ENCODE data around the gene TLE1. TPM values are rescaled to one million over a fixed set of nuclear protein-coding genes. Genes with fewer than 3 reads are reported as not detected.

The TLE1 gene
- total and polyA plus RNA-seq, 2 donors: 7.0 to 24.1 TPM

DNA sequence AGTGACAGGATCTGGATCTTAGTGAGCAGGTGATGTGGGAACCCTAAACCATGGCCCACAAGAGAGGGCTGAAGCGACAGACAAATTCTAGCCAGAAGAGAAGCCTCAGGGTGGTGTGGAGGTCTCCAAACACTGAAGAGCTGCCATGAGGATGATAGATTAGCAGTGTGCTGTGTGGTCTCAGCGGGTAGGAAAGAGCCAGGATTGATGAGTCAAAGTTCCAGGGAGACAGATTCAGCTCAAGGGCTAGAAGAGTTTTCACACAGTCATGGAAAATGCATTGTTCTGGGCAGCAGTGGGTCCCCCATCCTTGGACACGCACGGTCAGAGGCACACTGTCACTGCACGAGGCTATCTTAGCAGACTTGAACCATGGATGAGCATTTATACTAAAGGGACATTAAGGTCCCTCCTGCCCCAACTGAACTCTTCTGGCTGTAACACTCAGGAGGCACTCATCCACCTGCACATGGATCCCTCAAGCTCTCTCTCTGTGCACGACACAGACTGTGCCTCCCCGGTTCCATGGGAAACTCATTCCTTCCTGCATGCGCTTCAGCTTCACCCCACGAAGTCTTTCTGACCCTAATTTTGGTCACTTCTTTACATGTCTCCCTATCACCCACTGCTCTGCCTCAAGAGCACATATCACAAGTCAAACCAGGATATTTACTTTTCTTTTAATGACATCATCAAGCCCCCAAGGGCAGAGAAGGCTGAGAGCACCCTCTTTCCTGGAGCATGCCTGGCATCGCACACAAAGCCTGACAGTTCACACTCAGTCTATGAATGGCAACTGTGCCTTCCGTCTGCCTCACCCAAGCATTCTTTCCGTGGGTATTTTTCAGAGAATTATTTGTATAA lies 84.8 kb downstream of the TLE1 start:
- H3K36me3 ChIP-seq (ENCODE audit: control insufficient read depth in 2 of 2, insufficient read depth in 2 of 2, low read length in 1 of 2): no peaks in the 10 kb centered on the region
- DNase-seq (ENCODE audit: low read depth in 6 of 9, low spot score in 9 of 9): no peak
- H3K27ac ChIP-seq (ENCODE audit: low read depth in 1 of 2, low read length in 1 of 2): no peak overlapping the region
- WGBS: 97% methylated on average over 12 of the region's 12 CpGs
- no peaks in the 10 kb centered on the region for H3K27me3 ChIP-seq (ENCODE audit: control insufficient read depth in 2 of 2, insufficient read depth in 1 of 2, low read length in 1 of 2)
- no peaks in the 10 kb centered on the region for H3K9me3 ChIP-seq (ENCODE audit: control insufficient read depth in 2 of 2, insufficient read depth in 1 of 2, low read length in 1 of 2)
- no peak overlapping the region for H3K4me3 ChIP-seq (ENCODE audit: low read length in 2 of 2)
- H3K4me1 ChIP-seq (ENCODE audit: control insufficient read depth in 2 of 2, insufficient read depth in 2 of 2, low read length in 2 of 2): peaks cover 0 to under 1% of the 10 kb centered on the region in 2 donors

GRCh38 chr9:81602887-81603680 lies 86.3 kb downstream of the TLE1 start:
- Histone ChIP-seq H3K4me1 (ENCODE audit: control insufficient read depth in 2 of 2, insufficient read depth in 2 of 2, low read length in 2 of 2) (peaks cover 0 to 12% of the 10 kb centered on the region in 2 donors), H3K27ac (ENCODE audit: low read depth in 1 of 2, low read length in 1 of 2) (no peak overlapping the region), H3K4me3 (ENCODE audit: low read length in 2 of 2) (no peak overlapping the region), H3K36me3 (ENCODE audit: control insufficient read depth in 2 of 2, insufficient read depth in 2 of 2, low read length in 1 of 2) (no peaks in the 10 kb centered on the region), H3K9me3 (ENCODE audit: control insufficient read depth in 2 of 2, insufficient read depth in 1 of 2, low read length in 1 of 2) (no peaks in the 10 kb centered on the region), H3K27me3 (ENCODE audit: control insufficient read depth in 2 of 2, insufficient read depth in 1 of 2, low read length in 1 of 2) (no peaks in the 10 kb centered on the region)
- 98% methylated on average over 6 of the region's 6 CpGs for WGBS
- DNase-seq (ENCODE audit: low read depth in 6 of 9, low spot score in 9 of 9): no peak

- Histone ChIP-seq H3K4me3 (ENCODE audit: low read length in 2 of 2) (no peak overlapping the region), H3K4me1 (ENCODE audit: control insufficient read depth in 2 of 2, insufficient read depth in 2 of 2, low read length in 2 of 2) (peaks cover 9 to 24% of the 10 kb centered on the region in 2 donors), H3K36me3 (ENCODE audit: control insufficient read depth in 2 of 2, insufficient read depth in 2 of 2, low read length in 1 of 2) (no peaks in the 10 kb centered on the region), H3K27me3 (ENCODE audit: control insufficient read depth in 2 of 2, insufficient read depth in 1 of 2, low read length in 1 of 2) (no peaks in the 10 kb centered on the region), H3K27ac (ENCODE audit: low read depth in 1 of 2, low read length in 1 of 2) (no peak overlapping the region), H3K9me3 (ENCODE audit: control insufficient read depth in 2 of 2, insufficient read depth in 1 of 2, low read length in 1 of 2) (no peaks in the 10 kb centered on the region)
- DNase-seq (ENCODE audit: low read depth in 6 of 9, low spot score in 9 of 9): no peak
- 96% methylated on average over 15 of the region's 15 CpGs for WGBS
Observed at GRCh38 chr9:81601639-81602623, 87.4 kb downstream of the TLE1 start.

GRCh38 chr9:81600631-81601030 lies 88.7 kb downstream of the TLE1 start:
- 98% methylated on average over 4 of the region's 4 CpGs for WGBS

DNA sequence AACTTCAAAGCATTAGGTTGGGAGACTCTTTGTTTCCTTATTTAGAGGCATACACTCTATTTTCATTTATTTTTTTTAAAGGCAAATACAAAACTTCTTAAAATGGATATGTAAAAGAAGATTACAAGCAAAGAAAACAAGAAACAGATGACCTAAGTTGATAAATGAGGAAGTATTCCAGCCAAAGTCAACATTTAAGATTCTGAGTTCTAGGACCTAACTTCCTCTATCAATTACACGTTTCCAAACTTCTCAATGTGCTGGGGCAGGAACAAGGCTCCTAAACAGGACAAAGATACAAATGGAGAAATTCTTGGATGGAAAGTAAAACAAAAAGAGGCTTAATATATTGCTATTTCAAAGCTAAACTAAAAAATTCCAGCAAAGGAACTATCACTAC lies 89.5 kb downstream of the TLE1 start:
- H3K4me1 ChIP-seq (ENCODE audit: control insufficient read depth in 2 of 2, insufficient read depth in 2 of 2, low read length in 2 of 2): peaks cover 21 to 36% of the 10 kb centered on the region in 2 donors
- WGBS: 46% methylated on average over 1 of the region's 1 CpG
- DNase-seq (ENCODE audit: low read depth in 6 of 9, low spot score in 9 of 9): no peak
- H3K4me3 ChIP-seq (ENCODE audit: low read length in 2 of 2): no peak overlapping the region
- H3K9me3 ChIP-seq (ENCODE audit: control insufficient read depth in 2 of 2, insufficient read depth in 1 of 2, low read length in 1 of 2): no peaks in the 10 kb centered on the region
- no peaks in the 10 kb centered on the region for H3K36me3 ChIP-seq (ENCODE audit: control insufficient read depth in 2 of 2, insufficient read depth in 2 of 2, low read length in 1 of 2)
- no peak overlapping the region for H3K27ac ChIP-seq (ENCODE audit: low read depth in 1 of 2, low read length in 1 of 2)
- H3K27me3 ChIP-seq (ENCODE audit: control insufficient read depth in 2 of 2, insufficient read depth in 1 of 2, low read length in 1 of 2): no peaks in the 10 kb centered on the region

More at GRCh38 chr9:81600631-81601030, 88.7 kb downstream of the TLE1 start:
- no peak for DNase-seq (ENCODE audit: low read depth in 6 of 9, low spot score in 9 of 9)
- H3K27me3 ChIP-seq (ENCODE audit: control insufficient read depth in 2 of 2, insufficient read depth in 1 of 2, low read length in 1 of 2): no peaks in the 10 kb centered on the region
- H3K27ac ChIP-seq (ENCODE audit: low read depth in 1 of 2, low read length in 1 of 2): no peak overlapping the region
- no peak overlapping the region for H3K4me3 ChIP-seq (ENCODE audit: low read length in 2 of 2)
- H3K36me3 ChIP-seq (ENCODE audit: control insufficient read depth in 2 of 2, insufficient read depth in 2 of 2, low read length in 1 of 2): no peaks in the 10 kb centered on the region
- peaks cover 21 to 36% of the 10 kb centered on the region in 2 donors for H3K4me1 ChIP-seq (ENCODE audit: control insufficient read depth in 2 of 2, insufficient read depth in 2 of 2, low read length in 2 of 2)
- H3K9me3 ChIP-seq (ENCODE audit: control insufficient read depth in 2 of 2, insufficient read depth in 1 of 2, low read length in 1 of 2): no peaks in the 10 kb centered on the region

DNA sequence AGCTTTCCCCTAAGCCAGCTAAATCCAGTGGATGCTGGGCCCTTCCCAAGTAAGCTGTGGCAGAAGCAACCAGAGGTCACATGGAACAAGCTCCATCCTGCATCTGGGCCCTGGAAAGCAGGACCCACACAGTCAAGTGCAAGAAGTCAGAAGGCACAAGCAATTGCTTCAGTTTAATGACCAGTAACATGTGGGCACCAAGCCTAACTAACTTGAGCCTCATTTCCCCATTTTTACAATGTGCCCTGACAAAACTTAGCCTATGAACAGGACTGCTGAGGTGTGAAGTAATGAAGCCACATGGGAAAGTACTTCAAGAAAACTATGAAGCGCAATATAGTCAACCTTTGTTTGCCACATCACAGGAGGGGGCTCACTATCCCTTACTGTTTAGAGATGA lies 90.5 kb downstream of the TLE1 start:
- Histone ChIP-seq H3K4me1 (ENCODE audit: control insufficient read depth in 2 of 2, insufficient read depth in 2 of 2, low read length in 2 of 2) (peaks cover 21 to 36% of the 10 kb centered on the region in 2 donors), H3K9me3 (ENCODE audit: control insufficient read depth in 2 of 2, insufficient read depth in 1 of 2, low read length in 1 of 2) (no peaks in the 10 kb centered on the region), H3K36me3 (ENCODE audit: control insufficient read depth in 2 of 2, insufficient read depth in 2 of 2, low read length in 1 of 2) (no peaks in the 10 kb centered on the region), H3K27me3 (ENCODE audit: control insufficient read depth in 2 of 2, insufficient read depth in 1 of 2, low read length in 1 of 2) (no peaks in the 10 kb centered on the region), H3K4me3 (ENCODE audit: low read length in 2 of 2) (no peak overlapping the region), H3K27ac (ENCODE audit: low read depth in 1 of 2, low read length in 1 of 2) (no peak overlapping the region)
- peak in 1 of 9 donors; percentile 26 for DNase-seq (ENCODE audit: low read depth in 6 of 9, low spot score in 9 of 9)
- 89% methylated on average over 1 of the region's 1 CpG for WGBS

DNA sequence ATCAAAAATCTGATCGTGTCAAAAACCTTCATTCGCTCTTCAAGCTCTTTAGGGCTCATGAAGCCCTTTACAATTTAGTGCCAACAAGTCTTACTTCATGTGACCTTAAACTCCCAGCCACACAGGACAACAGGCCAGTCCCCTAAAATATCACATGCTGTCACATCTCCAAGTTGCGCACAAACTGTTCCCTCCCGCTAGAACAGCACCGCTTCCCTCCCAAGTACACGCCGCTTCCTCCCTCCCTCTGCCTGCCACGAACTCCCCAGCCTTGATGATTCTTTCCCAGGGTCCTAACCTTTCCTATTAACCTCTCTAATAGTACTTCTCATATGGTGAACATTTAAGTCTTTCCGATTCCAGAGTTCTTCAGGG lies 91.2 kb downstream of the TLE1 start:
- WGBS: 86% methylated on average over 9 of the region's 9 CpGs
- no peaks in the 10 kb centered on the region for H3K27me3 ChIP-seq (ENCODE audit: control insufficient read depth in 2 of 2, insufficient read depth in 1 of 2, low read length in 1 of 2)
- H3K4me1 ChIP-seq (ENCODE audit: control insufficient read depth in 2 of 2, insufficient read depth in 2 of 2, low read length in 2 of 2): peaks cover 21 to 36% of the 10 kb centered on the region in 2 donors
- no peak overlapping the region for H3K4me3 ChIP-seq (ENCODE audit: low read length in 2 of 2)
- H3K36me3 ChIP-seq (ENCODE audit: control insufficient read depth in 2 of 2, insufficient read depth in 2 of 2, low read length in 1 of 2): no peaks in the 10 kb centered on the region
- DNase-seq (ENCODE audit: low read depth in 6 of 9, low spot score in 9 of 9): peak in 1 of 9 donors; percentile 37
- H3K9me3 ChIP-seq (ENCODE audit: control insufficient read depth in 2 of 2, insufficient read depth in 1 of 2, low read length in 1 of 2): no peaks in the 10 kb centered on the region
- no peak overlapping the region for H3K27ac ChIP-seq (ENCODE audit: low read depth in 1 of 2, low read length in 1 of 2)

- H3K9me3 ChIP-seq (ENCODE audit: control insufficient read depth in 2 of 2, insufficient read depth in 1 of 2, low read length in 1 of 2): no peaks in the 10 kb centered on the region
- no peaks in the 10 kb centered on the region for H3K27me3 ChIP-seq (ENCODE audit: control insufficient read depth in 2 of 2, insufficient read depth in 1 of 2, low read length in 1 of 2)
- peak in 4 of 9 donors; percentile 28 to 72 (median 40) for DNase-seq (ENCODE audit: low read depth in 6 of 9, low spot score in 9 of 9)
- H3K4me3 ChIP-seq (ENCODE audit: low read length in 2 of 2): peak overlapping the region; percentile 17 to 18
- WGBS: 34% methylated on average over 12 of the region's 12 CpGs
- peaks cover 21 to 36% of the 10 kb centered on the region in 2 donors for H3K4me1 ChIP-seq (ENCODE audit: control insufficient read depth in 2 of 2, insufficient read depth in 2 of 2, low read length in 2 of 2)
- no peaks in the 10 kb centered on the region for H3K36me3 ChIP-seq (ENCODE audit: control insufficient read depth in 2 of 2, insufficient read depth in 2 of 2, low read length in 1 of 2)
- peak overlapping the region in 1 of 2 donors; percentile 87 for H3K27ac ChIP-seq (ENCODE audit: low read depth in 1 of 2, low read length in 1 of 2)
Observed at GRCh38 chr9:81597419-81598122, 91.8 kb downstream of the TLE1 start.
